Dendritic cell treated with granulocyte-macrophage colony-stimulating factor and Interleukin-4, amounts not matched to agents 40 ng/mL and 50 ng/mL, for 4 days (primary cell): Measurements from ENCODE around the gene SYNJ2BP.
"Not testable (repeated sequence)": the region's sequence is repeated elsewhere in the genome, so short reads cannot be mapped to it uniquely, and the experiment has no call there.

ENCODE experiments used
- H3K27ac Mint-ChIP-seq: one replicate; pipeline ENCODE4 v1.8.0; 2022; ENCODE audit warnings: mild to moderate bottlenecking, mixed read lengths
- H3K27me3 Mint-ChIP-seq: one replicate; pipeline ENCODE4 v1.8.0; 2022; ENCODE audit warnings: mild to moderate bottlenecking, mixed read lengths
- H3K36me3 Mint-ChIP-seq: one replicate; pipeline ENCODE4 v1.8.0; 2022; ENCODE audit warnings: low read depth, mixed read lengths
- H3K4me1 Mint-ChIP-seq: one replicate; pipeline ENCODE4 v1.8.0; 2022; ENCODE audit warnings: low read depth, mixed read lengths
- H3K4me3 Mint-ChIP-seq: one replicate; pipeline ENCODE4 v1.8.0; 2022; ENCODE audit warnings: mild to moderate bottlenecking, moderate library complexity, mixed read lengths
- H3K9me3 Mint-ChIP-seq: one replicate; pipeline ENCODE4 v1.8.0; 2022; ENCODE audit warnings: mixed read lengths
- intact Hi-C: fragments of 100-400 bp; cut with micrococcal nuclease; formaldehyde crosslinking; loops from one replicate; pipeline ENCODE4 v1.15.0; 2022

SYNJ2BP gene

GRCh38 chr14:70416725-70417349, at the start of gene SYNJ2BP:
SYNJ2BP (minus strand) TSS chr14:70417090; CDS start chr14:70416963, 127 bp downstream.
- H3K4me1 Mint-ChIP-seq: peaks cover 22% of the 10 kb centered on the region
- H3K27me3 Mint-ChIP-seq: no peaks in the 10 kb centered on the region
- H3K4me3 Mint-ChIP-seq: peak within 1 kb of the TSS; percentile 93
- intact Hi-C loops: no loop called here
- H3K36me3 Mint-ChIP-seq: peaks cover 10% of the 10 kb centered on the region
- peak within 1 kb of the TSS; percentile 92 for H3K27ac Mint-ChIP-seq
- H3K9me3 Mint-ChIP-seq: no peaks in the 10 kb centered on the region

- Mint-ChIP-seq H3K9me3 (no peaks in the 10 kb centered on the region), H3K4me1 (no peaks in the 10 kb centered on the region), H3K27me3 (no peaks in the 10 kb centered on the region), H3K4me3 (no peak overlapping the region), H3K27ac (no peak overlapping the region), H3K36me3 (no peaks in the 10 kb centered on the region)
- intact Hi-C loops: no loop called here
Observed at GRCh38 chr14:70454731-70455130, 37.8 kb upstream of the SYNJ2BP start.

- no peaks in the 10 kb centered on the region for H3K4me1 Mint-ChIP-seq
- H3K9me3 Mint-ChIP-seq: peaks cover 8% of the 10 kb centered on the region
- no peak within 1 kb of the TSS for H3K4me3 Mint-ChIP-seq
- H3K27me3 Mint-ChIP-seq: no peaks in the 10 kb centered on the region
- intact Hi-C loops: no loop called here
- H3K27ac Mint-ChIP-seq: no peak within 1 kb of the TSS
- no peaks in the 10 kb centered on the region for H3K36me3 Mint-ChIP-seq
Observed at GRCh38 chr14:70451874-70452273, 35.0 kb upstream of the SYNJ2BP start, which contains the start of gene ADAM21. ADAM21 (plus strand) TSS chr14:70452174; CDS start chr14:70457500, 5,326 bp downstream.

- H3K4me1 Mint-ChIP-seq: no peaks in the 10 kb centered on the region
- no peak overlapping the region for H3K4me3 Mint-ChIP-seq
- intact Hi-C loops: no loop called here
- peaks cover 33% of the 10 kb centered on the region for H3K9me3 Mint-ChIP-seq
- H3K27ac Mint-ChIP-seq: no peak overlapping the region
- H3K27me3 Mint-ChIP-seq: no peaks in the 10 kb centered on the region
- H3K36me3 Mint-ChIP-seq: no peaks in the 10 kb centered on the region
Observed at GRCh38 chr14:70448633-70449340, 31.9 kb upstream of the SYNJ2BP start.

GRCh38 chr14:70442750-70443149, 25.9 kb upstream of the SYNJ2BP start:
- no peak overlapping the region for H3K27ac Mint-ChIP-seq
- peaks cover 75% of the 10 kb centered on the region for H3K9me3 Mint-ChIP-seq
- no peak overlapping the region for H3K4me3 Mint-ChIP-seq
- no peaks in the 10 kb centered on the region for H3K4me1 Mint-ChIP-seq
- intact Hi-C loops: no loop called here
- H3K27me3 Mint-ChIP-seq: no peaks in the 10 kb centered on the region
- no peaks in the 10 kb centered on the region for H3K36me3 Mint-ChIP-seq

- Mint-ChIP-seq H3K36me3 (no peaks in the 10 kb centered on the region), H3K9me3 (peaks cover 76% of the 10 kb centered on the region), H3K27ac (no peak overlapping the region), H3K27me3 (no peaks in the 10 kb centered on the region), H3K4me1 (no peaks in the 10 kb centered on the region), H3K4me3 (no peak overlapping the region)
- intact Hi-C loops: no loop called here
Observed at GRCh38 chr14:70441641-70442040, 24.8 kb upstream of the SYNJ2BP start.

- Mint-ChIP-seq H3K4me1 (no peaks in the 10 kb centered on the region), H3K27ac (no peak overlapping the region), H3K4me3 (no peak overlapping the region), H3K36me3 (no peaks in the 10 kb centered on the region), H3K27me3 (no peaks in the 10 kb centered on the region), H3K9me3 (peaks cover 76% of the 10 kb centered on the region)
- intact Hi-C loops: no loop called here
Observed at GRCh38 chr14:70436867-70437266, 20.0 kb upstream of the SYNJ2BP start.

GRCh38 chr14:70426555-70426954, 9.7 kb upstream of the SYNJ2BP start:
- H3K27me3 Mint-ChIP-seq, H3K4me3 Mint-ChIP-seq, H3K4me1 Mint-ChIP-seq, intact Hi-C loops, H3K27ac Mint-ChIP-seq, H3K36me3 Mint-ChIP-seq: not testable (repeated sequence)
- peaks cover 33% of the 10 kb centered on the region for H3K9me3 Mint-ChIP-seq

- Mint-ChIP-seq H3K9me3 (peaks cover 21% of the 10 kb centered on the region), H3K4me3 (no peak overlapping the region), H3K27ac (no peak overlapping the region), H3K27me3 (no peaks in the 10 kb centered on the region), H3K36me3 (no peaks in the 10 kb centered on the region), H3K4me1 (no peaks in the 10 kb centered on the region)
- intact Hi-C loops: no loop called here
Observed at GRCh38 chr14:70425354-70425753, 8.5 kb upstream of the SYNJ2BP start.

- Mint-ChIP-seq H3K27ac (no peak overlapping the region), H3K4me3 (no peak overlapping the region), H3K27me3 (no peaks in the 10 kb centered on the region), H3K4me1 (no peaks in the 10 kb centered on the region), H3K36me3 (no peaks in the 10 kb centered on the region), H3K9me3 (peaks cover 11% of the 10 kb centered on the region)
- intact Hi-C loops: no loop called here
Observed at GRCh38 chr14:70422538-70422937, 5.6 kb upstream of the SYNJ2BP start.

- H3K36me3 Mint-ChIP-seq: peaks cover 10% of the 10 kb centered on the region
- H3K27ac Mint-ChIP-seq, intact Hi-C loops, H3K9me3 Mint-ChIP-seq, H3K27me3 Mint-ChIP-seq, H3K4me3 Mint-ChIP-seq: not testable (repeated sequence)
- peaks cover 22% of the 10 kb centered on the region for H3K4me1 Mint-ChIP-seq
Observed at GRCh38 chr14:70419270-70419931, 2.5 kb upstream of the SYNJ2BP start.

GRCh38 chr14:70416338-70416724, 559 bp downstream of the SYNJ2BP start:
- Mint-ChIP-seq H3K27me3 (no peaks in the 10 kb centered on the region), H3K4me1 (peaks cover 27% of the 10 kb centered on the region), H3K27ac (peak overlapping the region; percentile 92), H3K9me3 (no peaks in the 10 kb centered on the region), H3K4me3 (peak overlapping the region; percentile 93), H3K36me3 (peaks cover 10% of the 10 kb centered on the region)
- intact Hi-C loops: no loop called here

- no peaks in the 10 kb centered on the region for H3K27me3 Mint-ChIP-seq
- H3K9me3 Mint-ChIP-seq: no peaks in the 10 kb centered on the region
- intact Hi-C loops: no loop called here
- H3K36me3 Mint-ChIP-seq: peaks cover 10% of the 10 kb centered on the region
- H3K4me1 Mint-ChIP-seq: peaks cover 29% of the 10 kb centered on the region
- H3K4me3 Mint-ChIP-seq: peak overlapping the region; percentile 58
- H3K27ac Mint-ChIP-seq: no peak overlapping the region
Observed at GRCh38 chr14:70415788-70416187, 1.1 kb downstream of the SYNJ2BP start.

- Mint-ChIP-seq H3K36me3 (no peaks in the 10 kb centered on the region), H3K4me1 (peaks cover 7% of the 10 kb centered on the region), H3K27ac (no peak overlapping the region), H3K27me3 (no peaks in the 10 kb centered on the region), H3K9me3 (no peaks in the 10 kb centered on the region), H3K4me3 (no peak overlapping the region)
- intact Hi-C loops: no loop called here
Observed at GRCh38 chr14:70407621-70408020, 9.3 kb downstream of the SYNJ2BP start.
